Uterus (tissue), 4 donors: ENCODE data around the gene PVRIG. TPM values are rescaled to one million over a fixed set of nuclear protein-coding genes. Genes with fewer than 3 reads are reported as not detected.
"Not testable (repeated sequence)": the region's sequence is repeated elsewhere in the genome, so short reads cannot be mapped to it uniquely, and the experiment has no call there.

Source experiments
- DNase-seq, 2 donors: peaks; one replicate each; pipeline ENCODE4 v3.0.0-alpha.2; 2019 to 2020
- H3K27ac ChIP-seq, 2 donors: fragments of 200-600 bp; sonication (generic); 1 replicate in 1 of 2; 2 replicates in 1 of 2; pipeline ENCODE4 v1.5.1; 2016 to 2018
- H3K27me3 ChIP-seq, 2 donors: fragments of 200-600 bp; sonication (generic); one replicate each; pipeline ENCODE4 v1.5.1; 2018 to 2019; ENCODE audit warnings: control low read depth in 1 of 2
- H3K36me3 ChIP-seq, 2 donors: fragments of 200-600 bp; sonication (generic); one replicate each; pipeline ENCODE4 v1.5.1; 2019; ENCODE audit warnings: control low read depth in 1 of 2
- H3K4me1 ChIP-seq, 2 donors: fragments of 200-600 bp; sonication (generic); one replicate each; pipeline ENCODE4 v1.5.1; 2018 to 2019; ENCODE audit warnings: control low read depth in 1 of 2
- H3K4me3 ChIP-seq, 2 donors: fragments of 200-600 bp; sonication (generic); 1 replicate in 1 of 2; 2 replicates in 1 of 2; pipeline ENCODE4 v1.5.1; 2018 to 2019; ENCODE audit warnings: mild to moderate bottlenecking in 1 of 2
- H3K9me3 ChIP-seq, 2 donors: fragments of 200-600 bp; sonication (generic); one replicate each; pipeline ENCODE4 v1.5.1; 2019; ENCODE audit warnings: control low read depth in 1 of 2
- CTCF ChIP-seq, 4 experiments: fragments of 200-600 bp in 2 of 4; fragments of 450-650 bp in 2 of 4; sonication (generic) in 2 of 4; IDR thresholded peaks; one replicate each; pipeline ENCODE4 v1.5.1; 2016 to 2019; ENCODE audit warnings: antibody characterized with exemption in 4 of 4, mild to moderate bottlenecking in 2 of 4, moderate library complexity in 1 of 4
- POLR2A ChIP-seq, 2 donors: fragments of 450-650 bp; IDR thresholded peaks; one replicate each; pipeline ENCODE4 v1.6.1; 2016; ENCODE audit warnings: antibody characterized with exemption in 2 of 2, mild to moderate bottlenecking in 1 of 2, moderate library complexity in 1 of 2
- intact Hi-C: fragments of 100-400 bp; cut with DNase I; formaldehyde crosslinking; loops from one replicate; pipeline ENCODE4 v1.15.1; 2023; ENCODE audit warnings: low total_unique reads
- total RNA-seq, 4 donors: library from RNA; depleted of rRNA in 3 of 4; stranded (reverse); fragments of >200 nt in 3 of 4; gene quantifications; one replicate each; pipeline versions ENCODE4 v1.1.0 to v1.2.4, GENCODE V29; 2014 to 2023
- donor health status: DM: yes; HTN: yes; CAD: no.

PVRIG gene
- total RNA-seq, 4 donors from 2014 or later: 0.21 TPM; not detected in 3

DNA sequence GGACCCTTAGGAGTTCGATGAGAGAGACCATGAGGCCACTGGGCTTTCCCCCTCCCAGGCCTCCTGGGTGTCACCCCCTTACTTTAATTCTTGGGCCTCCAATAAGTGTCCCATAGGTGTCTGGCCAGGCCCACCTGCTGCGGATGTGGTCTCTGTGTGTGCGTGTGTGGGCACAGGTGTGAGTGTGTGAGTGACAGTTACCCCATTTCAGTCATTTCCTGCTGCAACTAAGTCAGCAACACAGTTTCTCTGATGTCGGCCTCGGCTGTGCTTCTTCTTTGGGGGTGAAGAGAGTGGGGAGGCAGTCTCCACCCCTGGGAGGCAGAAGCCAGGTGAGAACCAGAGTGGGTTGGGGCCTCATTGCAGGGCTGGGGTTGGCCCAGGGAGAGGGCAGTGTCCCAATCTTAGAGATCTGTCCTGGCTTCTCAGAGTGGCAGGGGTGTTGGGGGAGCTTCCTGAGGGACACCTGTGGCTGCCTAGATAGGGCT, 1.5 kb downstream of the PVRIG start:
- TF ChIP-seq CTCF (IDR thresholded peaks at IDR 0.05): no peak
- no peaks in the 10 kb centered on the region for H3K27me3 ChIP-seq
- H3K36me3 ChIP-seq: no peaks in the 10 kb centered on the region
- H3K27ac ChIP-seq: no peak overlapping the region
- no peak overlapping the region for H3K4me3 ChIP-seq
- no peak for DNase-seq
- no peaks in the 10 kb centered on the region for H3K4me1 ChIP-seq
- no peaks in the 10 kb centered on the region for H3K9me3 ChIP-seq
- intact Hi-C loops: no loop called here

- no peak for TF ChIP-seq CTCF (IDR thresholded peaks at IDR 0.05)
- TF ChIP-seq POLR2A (IDR thresholded peaks at IDR 0.05): no peak
- no peaks in the 10 kb centered on the region for H3K36me3 ChIP-seq
- intact Hi-C loops: no loop called here
- no peak for DNase-seq
- no peaks in the 10 kb centered on the region for H3K4me1 ChIP-seq
- no peaks in the 10 kb centered on the region for H3K9me3 ChIP-seq
- no peak overlapping the region for H3K4me3 ChIP-seq
- H3K27me3 ChIP-seq: no peaks in the 10 kb centered on the region
- H3K27ac ChIP-seq: no peak overlapping the region
Measured at GRCh38 chr7:100221767-100222444, 2.2 kb downstream of the PVRIG start.

DNA sequence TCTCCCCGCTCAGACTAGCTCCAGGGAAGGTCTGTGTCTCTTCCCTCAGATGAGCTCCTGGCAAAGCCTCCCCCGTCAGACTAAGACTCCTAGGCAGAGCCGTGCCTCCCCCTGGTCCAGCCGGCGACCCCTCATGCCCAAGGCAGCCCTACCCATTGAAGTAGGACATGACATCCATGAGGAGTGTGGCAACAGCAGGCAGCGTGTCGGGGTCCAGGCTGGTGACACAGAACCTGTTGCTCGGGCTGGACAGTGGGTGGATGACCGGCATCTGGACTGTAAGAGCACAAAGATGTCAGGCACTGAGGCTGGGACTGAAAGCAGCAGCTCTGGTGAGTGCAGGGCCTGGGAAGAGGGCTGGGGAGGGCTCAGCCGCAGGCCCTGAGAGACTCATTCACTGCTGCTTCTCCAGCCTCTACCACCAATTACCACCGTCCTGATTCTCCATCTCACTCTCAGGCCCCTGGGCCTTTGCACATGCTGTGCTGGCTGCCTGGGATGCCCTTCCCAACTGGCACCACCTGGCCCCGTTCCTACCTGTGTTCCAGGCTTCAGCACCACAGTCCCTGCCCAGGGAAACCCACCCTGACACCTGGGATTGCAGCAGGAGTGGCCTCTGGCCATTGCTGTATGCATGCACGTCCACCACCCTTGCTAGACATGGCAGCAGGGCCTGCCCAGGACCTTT, 2.8 kb downstream of the PVRIG start:
- H3K27me3 ChIP-seq: no peaks in the 10 kb centered on the region
- TF ChIP-seq POLR2A (IDR thresholded peaks at IDR 0.05): no peak
- TF ChIP-seq CTCF (IDR thresholded peaks at IDR 0.05): no peak
- no peaks in the 10 kb centered on the region for H3K4me1 ChIP-seq
- H3K4me3 ChIP-seq: no peak overlapping the region
- H3K27ac ChIP-seq: no peak overlapping the region
- DNase-seq: no peak
- intact Hi-C loops: no loop called here
- H3K36me3 ChIP-seq: no peaks in the 10 kb centered on the region
- no peaks in the 10 kb centered on the region for H3K9me3 ChIP-seq

GRCh38 chr7:100223376-100223927, 3.7 kb downstream of the PVRIG start:
- DNase-seq, intact Hi-C loops, H3K36me3 ChIP-seq, H3K4me1 ChIP-seq, H3K27me3 ChIP-seq, H3K9me3 ChIP-seq, H3K4me3 ChIP-seq, H3K27ac ChIP-seq: not testable (repeated sequence)

DNA sequence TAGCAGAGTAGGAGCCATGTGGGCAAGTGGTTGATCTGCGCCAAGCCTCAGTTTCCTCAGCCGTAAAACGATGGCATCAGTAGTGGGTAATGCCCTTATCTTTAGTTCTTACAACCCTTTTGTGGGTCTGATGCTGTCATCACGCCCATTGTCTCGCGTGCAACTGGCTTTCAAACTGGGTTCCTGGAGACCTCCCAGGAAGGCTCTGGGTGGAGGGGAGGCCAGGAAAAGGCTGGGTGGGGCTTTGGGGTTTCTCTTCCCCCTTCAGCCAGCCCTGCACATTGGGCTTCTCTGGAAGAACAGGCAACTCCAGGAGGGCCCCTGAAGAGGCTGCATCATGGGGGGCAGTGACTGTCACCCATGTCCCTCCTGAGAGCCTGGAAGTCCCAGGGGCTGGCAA, 5.1 kb downstream of the PVRIG start:
- H3K9me3 ChIP-seq, H3K4me3 ChIP-seq, H3K27ac ChIP-seq, H3K4me1 ChIP-seq, intact Hi-C loops, H3K27me3 ChIP-seq, H3K36me3 ChIP-seq, DNase-seq: not testable (repeated sequence)

DNA sequence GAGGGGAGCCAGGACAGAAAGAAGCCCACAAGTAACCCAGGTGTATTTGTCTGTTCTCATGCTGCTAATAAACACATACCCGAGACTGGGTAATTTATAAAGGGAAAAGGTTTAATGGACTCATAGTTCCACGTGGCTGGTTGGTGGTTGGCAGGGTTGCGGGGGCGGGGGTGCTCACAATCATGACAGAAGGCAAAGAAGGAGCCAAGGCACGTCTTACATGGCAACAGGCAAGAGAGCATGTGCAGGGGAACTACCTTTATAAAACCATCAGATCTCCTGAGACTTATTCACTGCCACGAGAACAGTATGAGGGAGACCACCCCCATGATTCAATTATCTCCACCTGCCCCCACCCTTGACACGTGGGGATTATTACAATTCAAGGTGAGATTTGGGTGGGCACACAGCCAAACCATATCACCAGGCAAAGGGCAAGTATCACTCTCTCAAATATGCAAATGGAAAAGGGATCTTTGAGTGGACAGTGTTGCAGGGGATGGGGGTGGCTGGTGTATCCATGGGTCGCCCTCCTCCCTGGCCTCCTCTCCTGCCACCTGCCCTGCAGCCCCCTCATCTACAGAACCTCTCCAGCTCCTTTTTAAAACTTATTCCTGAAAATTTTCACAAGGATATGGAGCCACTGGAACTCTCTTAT, 15.0 kb downstream of the PVRIG start:
- H3K9me3 ChIP-seq, H3K27ac ChIP-seq, H3K4me3 ChIP-seq, intact Hi-C loops, H3K27me3 ChIP-seq, H3K36me3 ChIP-seq, DNase-seq, H3K4me1 ChIP-seq: not testable (repeated sequence)

GRCh38 chr7:100239975-100240374, 20.2 kb downstream of the PVRIG start:
- H3K27me3 ChIP-seq, H3K36me3 ChIP-seq, H3K27ac ChIP-seq, H3K9me3 ChIP-seq, H3K4me3 ChIP-seq, H3K4me1 ChIP-seq, intact Hi-C loops, DNase-seq: not testable (repeated sequence)

GRCh38 chr7:100243385-100243784, 23.6 kb downstream of the PVRIG start:
- H3K4me3 ChIP-seq, intact Hi-C loops, H3K27me3 ChIP-seq, DNase-seq, H3K27ac ChIP-seq, H3K9me3 ChIP-seq, H3K36me3 ChIP-seq, H3K4me1 ChIP-seq: not testable (repeated sequence)

DNA sequence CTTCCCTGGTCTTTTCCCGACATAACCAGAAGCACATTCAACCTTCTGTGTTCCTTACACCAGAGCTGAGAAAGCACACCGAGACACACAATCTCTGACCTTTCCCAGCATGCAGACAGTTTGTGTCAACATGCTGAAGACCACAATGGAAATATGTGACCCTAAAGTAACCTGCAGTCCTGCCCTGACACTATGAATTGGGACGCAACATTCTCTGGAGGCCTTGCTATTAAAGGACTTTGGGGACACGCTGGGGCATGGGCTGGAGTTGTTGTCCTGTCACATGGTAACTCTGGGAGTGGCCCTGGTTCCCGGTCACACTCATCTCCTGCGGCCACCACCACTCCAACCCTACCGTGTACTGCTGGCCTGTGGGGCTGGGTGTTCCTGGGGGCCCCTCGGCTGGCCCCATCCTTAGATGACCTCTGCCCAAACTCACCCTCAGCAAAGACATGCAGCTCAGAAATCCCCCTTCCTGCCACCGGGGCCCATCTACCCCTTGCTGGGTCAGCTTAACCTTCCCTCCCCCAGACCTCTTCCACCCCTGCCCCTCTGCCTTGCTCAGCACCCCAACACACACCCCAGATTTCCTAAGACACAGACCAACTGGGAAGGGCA, 25.3 kb downstream of the PVRIG start:
- intact Hi-C loops, DNase-seq: not testable (repeated sequence)

More for the DNA sequence above, 25.3 kb downstream of the PVRIG start:
- not testable (repeated sequence) for H3K27ac ChIP-seq, H3K4me3 ChIP-seq, H3K36me3 ChIP-seq, H3K4me1 ChIP-seq, H3K27me3 ChIP-seq, H3K9me3 ChIP-seq
